Endodermal cell (in vitro differentiated cells): ENCODE data around the gene SYNDIG1. TPM values are rescaled to one million over a fixed set of nuclear protein-coding genes. Genes with fewer than 3 reads are reported as not detected.

Source experiments
- DNase-seq: peaks from one replicate; pipeline ENCODE4 v3.0.0-alpha.2; 2017
- H3K27ac ChIP-seq: 2 replicates; pipeline ENCODE4 v1.5.1; 2013; ENCODE audit warnings: mild to moderate bottlenecking, low read depth, low read length, moderate library complexity
- H3K27me3 ChIP-seq: 2 replicates; pipeline ENCODE4 v1.6.1; 2013; ENCODE audit warnings: mild to moderate bottlenecking, low read length, moderate library complexity; ENCODE audit not compliant: insufficient read depth, control insufficient read depth, poor library complexity, severe bottlenecking
- H3K36me3 ChIP-seq: 2 replicates; pipeline ENCODE4 v1.7.0; 2013; ENCODE audit warnings: mild to moderate bottlenecking, low read length, moderate library complexity; ENCODE audit not compliant: control insufficient read depth, insufficient read depth
- H3K4me1 ChIP-seq: one replicate; pipeline ENCODE4 v1.7.0; 2013; ENCODE audit warnings: low read length; ENCODE audit not compliant: control insufficient read depth, insufficient read depth
- H3K4me3 ChIP-seq: 2 replicates; pipeline ENCODE4 v1.5.1; 2013; ENCODE audit warnings: mild to moderate bottlenecking, low read length, moderate library complexity
- H3K9ac ChIP-seq: 2 replicates; pipeline ENCODE4 v1.6.1; 2013; ENCODE audit warnings: mild to moderate bottlenecking, low read length, moderate library complexity; ENCODE audit not compliant: poor library complexity, severe bottlenecking; ENCODE audit errors: extremely low read depth
- H3K9me3 ChIP-seq: 2 replicates; pipeline ENCODE4 v1.6.1; 2013; ENCODE audit warnings: mild to moderate bottlenecking, low read length, moderate library complexity; ENCODE audit not compliant: control insufficient read depth
- H3K27ac Mint-ChIP-seq: 2 replicates; pipeline ENCODE4 v1.8.0; 2020; ENCODE audit warnings: mixed read lengths
- H3K27me3 Mint-ChIP-seq: 2 replicates; pipeline ENCODE4 v1.8.0; 2021; ENCODE audit warnings: mild to moderate bottlenecking, mixed read lengths; ENCODE audit not compliant: insufficient read depth
- H3K36me3 Mint-ChIP-seq: 2 replicates; pipeline ENCODE4 v1.8.0; 2020; ENCODE audit warnings: low read depth, mixed read lengths
- H3K4me1 Mint-ChIP-seq: 2 replicates; pipeline ENCODE4 v1.8.0; 2020; ENCODE audit warnings: mixed read lengths
- H3K4me3 Mint-ChIP-seq: 2 replicates; pipeline ENCODE4 v1.8.0; 2020; ENCODE audit warnings: mild to moderate bottlenecking, moderate library complexity, mixed read lengths
- H3K9me3 Mint-ChIP-seq: 2 replicates; pipeline ENCODE4 v1.8.0; 2020; ENCODE audit warnings: mild to moderate bottlenecking, mixed read lengths
- CTCF ChIP-seq: fragments of 200-600 bp; sonication (generic); conservative IDR thresholded peaks from 2 replicates; pipeline ENCODE4 v1.5.0; 2021; ENCODE audit warnings: antibody characterized with exemption, mild to moderate bottlenecking
- WGBS, 2 experiments: methylation state at CpG; one replicate each; pipeline versions ENCODE4 v1.1.5 to v1.1.7; 2013; ENCODE audit warnings: missing lambda C conversion rate in 2 of 2, mixed read lengths in 1 of 2; ENCODE audit not compliant: insufficient coverage in 1 of 2, insufficient read length in 1 of 2; 5-methylcytosine and 5-hydroxymethylcytosine counted together
- total RNA-seq, 2 donors: library from RNA; stranded (reverse); fragmentation: NEBNext Ultra II Directional in 1 of 2; extraction: Animal tissue kit (Norgen Biotek cat#: 25700) in 1 of 2; gene quantifications; 2 replicates in 1 of 2; 3 replicates in 1 of 2; pipeline ENCODE4 v1.2.1, GENCODE V29; 2021

SYNDIG1 gene
- total RNA-seq, 2 donors from 2014 or later = 5.5 to 6.8 TPM

GRCh38 chr20:24530131-24530680, 60.8 kb downstream of the SYNDIG1 start:
- DNase-seq = no peak
- WGBS, 2 experiments = 94% methylated on average over 2 of the region's 2 CpGs; no CpG with 5 or more reads in 1 of the 2 experiments
- Mint-ChIP-seq H3K9me3 (no peaks in the 10 kb centered on the region), H3K36me3 (no peaks in the 10 kb centered on the region), H3K4me3 (no peak overlapping the region), H3K4me1 (no peaks in the 10 kb centered on the region), H3K27ac (no peak overlapping the region), H3K27me3 (no peaks in the 10 kb centered on the region)
- Histone ChIP-seq H3K4me3 (no peak overlapping the region), H3K9ac (no peak overlapping the region), H3K36me3 (no peaks in the 10 kb centered on the region), H3K27ac (no peak overlapping the region), H3K9me3 (no peaks in the 10 kb centered on the region), H3K4me1 (no peaks in the 10 kb centered on the region), H3K27me3 (no peaks in the 10 kb centered on the region)
- TF ChIP-seq CTCF = no peak

GRCh38 chr20:24531202-24531601, 61.8 kb downstream of the SYNDIG1 start:
- no peaks in the 10 kb centered on the region for H3K36me3 ChIP-seq
- no peaks in the 10 kb centered on the region for H3K4me1 ChIP-seq
- no peak for DNase-seq
- Mint-ChIP-seq H3K36me3 (no peaks in the 10 kb centered on the region), H3K4me3 (no peak overlapping the region), H3K9me3 (no peaks in the 10 kb centered on the region), H3K4me1 (no peaks in the 10 kb centered on the region), H3K27me3 (no peaks in the 10 kb centered on the region), H3K27ac (no peak overlapping the region)
- H3K27me3 ChIP-seq = no peaks in the 10 kb centered on the region
- no peak overlapping the region for H3K4me3 ChIP-seq
- 92 to 96% methylated on average over 2 to 4 of the region's 4 CpGs for WGBS, 2 experiments
- TF ChIP-seq CTCF = no peak
- H3K27ac ChIP-seq = no peak overlapping the region
- H3K9ac ChIP-seq = no peak overlapping the region
- H3K9me3 ChIP-seq = no peaks in the 10 kb centered on the region

- Mint-ChIP-seq H3K27me3 (no peaks in the 10 kb centered on the region), H3K4me3 (no peak overlapping the region), H3K9me3 (no peaks in the 10 kb centered on the region), H3K36me3 (no peaks in the 10 kb centered on the region), H3K27ac (no peak overlapping the region), H3K4me1 (no peaks in the 10 kb centered on the region)
- H3K4me3 ChIP-seq = no peak overlapping the region
- 91 to 96% methylated on average over 4 to 6 of the region's 6 CpGs for whole genome bisulfite sequencing, 2 experiments
- no peak for DNase-seq
- no peak overlapping the region for H3K9ac ChIP-seq
- no peak overlapping the region for H3K27ac ChIP-seq
- no peaks in the 10 kb centered on the region for H3K27me3 ChIP-seq
- TF ChIP-seq CTCF = no peak
- no peaks in the 10 kb centered on the region for H3K4me1 ChIP-seq
- no peaks in the 10 kb centered on the region for H3K9me3 ChIP-seq
- no peaks in the 10 kb centered on the region for H3K36me3 ChIP-seq
Observed at GRCh38 chr20:24531631-24532419, 62.4 kb downstream of the SYNDIG1 start.
